ENCODE data around the gene NPAS3.

DNA sequence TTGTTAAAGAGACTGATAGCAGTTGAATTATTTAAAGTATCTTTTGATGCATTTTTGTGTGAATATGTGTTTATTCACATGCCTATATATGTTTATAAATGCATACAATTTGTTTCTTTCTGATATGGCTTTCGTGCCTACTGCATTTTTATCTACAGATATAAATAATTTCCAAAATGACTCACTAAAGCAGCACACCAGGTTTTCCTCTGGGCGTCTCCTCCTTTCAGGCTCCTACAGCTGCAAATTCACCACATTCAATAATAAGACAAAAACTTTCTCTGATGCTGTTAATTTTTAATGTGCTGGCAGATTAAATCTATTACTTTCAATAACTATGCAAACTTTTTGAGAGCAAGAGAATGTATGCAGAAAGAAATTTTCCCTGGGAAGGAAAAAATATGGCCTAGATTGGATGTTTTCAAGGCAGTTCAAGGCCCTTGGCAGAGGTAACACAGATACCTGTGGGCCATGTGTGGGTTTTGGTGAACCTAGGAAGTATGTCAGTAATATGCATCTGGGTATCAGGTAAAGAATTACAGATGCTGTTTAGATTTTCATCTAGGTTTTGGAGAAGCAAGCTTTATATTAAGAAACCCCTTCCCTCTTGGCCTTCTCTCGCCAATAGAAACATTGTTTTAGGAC lies 630.4 kb downstream of the NPAS3 start:
- no peak for TF ChIP-seq EZH2 (IDR thresholded peaks at IDR 0.05; ENCODE audit: borderline replicate concordance, low read depth, low read length, severe bottlenecking)
- TF ChIP-seq, protein P1, sequence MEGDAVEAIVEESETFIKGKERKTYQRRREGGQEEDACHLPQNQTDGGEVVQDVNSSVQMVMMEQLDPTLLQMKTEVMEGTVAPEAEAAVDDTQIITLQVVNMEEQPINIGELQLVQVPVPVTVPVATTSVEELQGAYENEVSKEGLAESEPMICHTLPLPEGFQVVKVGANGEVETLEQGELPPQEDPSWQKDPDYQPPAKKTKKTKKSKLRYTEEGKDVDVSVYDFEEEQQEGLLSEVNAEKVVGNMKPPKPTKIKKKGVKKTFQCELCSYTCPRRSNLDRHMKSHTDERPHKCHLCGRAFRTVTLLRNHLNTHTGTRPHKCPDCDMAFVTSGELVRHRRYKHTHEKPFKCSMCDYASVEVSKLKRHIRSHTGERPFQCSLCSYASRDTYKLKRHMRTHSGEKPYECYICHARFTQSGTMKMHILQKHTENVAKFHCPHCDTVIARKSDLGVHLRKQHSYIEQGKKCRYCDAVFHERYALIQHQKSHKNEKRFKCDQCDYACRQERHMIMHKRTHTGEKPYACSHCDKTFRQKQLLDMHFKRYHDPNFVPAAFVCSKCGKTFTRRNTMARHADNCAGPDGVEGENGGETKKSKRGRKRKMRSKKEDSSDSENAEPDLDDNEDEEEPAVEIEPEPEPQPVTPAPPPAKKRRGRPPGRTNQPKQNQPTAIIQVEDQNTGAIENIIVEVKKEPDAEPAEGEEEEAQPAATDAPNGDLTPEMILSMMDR (IDR thresholded peaks at IDR 0.05; ENCODE audit: borderline replicate concordance, extremely low read depth, low read length, poor library complexity, severe bottlenecking), result no peak

Measured in DND-41 (cell line).